CD4-positive, alpha-beta memory T cell (primary cell): Measurements from ENCODE around the gene GRIPAP1. TPM values are rescaled to one million over a fixed set of nuclear protein-coding genes. Genes with fewer than 3 reads are reported as not detected.

Experiments used
- CTCF ChIA-PET: fragments of 350-600 bp; sonication (Branson Sonifier 250); formaldehyde crosslinking; loops from one replicate; lab custom pipeline; 2021; ENCODE audit warnings: inconsistent platforms; ENCODE audit not compliant: partially characterized antibody; lab: Charles Lee
- POLR2A ChIA-PET: fragments of 350-600 bp; sonication (Branson Sonifier 250); formaldehyde crosslinking; loops from one replicate; lab custom pipeline; 2021; ENCODE audit not compliant: partially characterized antibody; lab: Charles Lee
- DNase-seq, 5 donors: peaks; one replicate each; pipeline versions ENCODE4 v3.0.0 to v3.0.0-alpha.2; 2020 to 2022; ENCODE audit warnings: mixed read lengths in 1 of 5
- H3K27ac ChIP-seq: one replicate; pipeline ENCODE4 v1.7.0; 2013; ENCODE audit warnings: low read depth, low read length
- H3K27me3 ChIP-seq: 2 replicates; pipeline ENCODE4 v1.7.0; 2013; ENCODE audit warnings: mild to moderate bottlenecking, low read length, moderate library complexity; ENCODE audit not compliant: insufficient read depth
- H3K36me3 ChIP-seq: 2 replicates; pipeline ENCODE4 v1.7.0; 2013; ENCODE audit warnings: mild to moderate bottlenecking, low read length, moderate library complexity; ENCODE audit not compliant: insufficient read depth
- H3K4me1 ChIP-seq: 2 replicates; pipeline ENCODE4 v1.7.0; 2013; ENCODE audit warnings: mild to moderate bottlenecking, low read length, moderate library complexity; ENCODE audit not compliant: insufficient read depth
- H3K4me3 ChIP-seq, 2 donors: one replicate each; pipeline ENCODE4 v1.7.0; 2013; ENCODE audit warnings: low read length in 2 of 2, mild to moderate bottlenecking in 1 of 2
- H3K9me3 ChIP-seq, 2 donors: one replicate each; pipeline ENCODE4 v1.7.0; 2013; ENCODE audit warnings: low read length in 2 of 2, control low read depth in 1 of 2; ENCODE audit not compliant: control insufficient read depth in 1 of 2
- H3K27ac Mint-ChIP-seq, 7 donors: one replicate each; pipeline ENCODE4 v1.8.0; 2020 to 2021; ENCODE audit warnings: mixed read lengths in 7 of 7, mild to moderate bottlenecking in 6 of 7, inconsistent platforms in 3 of 7, moderate library complexity in 3 of 7
- H3K27me3 Mint-ChIP-seq, 2 donors: one replicate each; pipeline ENCODE4 v1.8.0; 2020 to 2021; ENCODE audit warnings: mixed read lengths in 2 of 2
- H3K36me3 Mint-ChIP-seq, 2 donors: one replicate each; pipeline ENCODE4 v1.8.0; 2020 to 2021; ENCODE audit warnings: mixed read lengths in 2 of 2, inconsistent platforms in 1 of 2, mild to moderate bottlenecking in 1 of 2
- H3K4me1 Mint-ChIP-seq, 4 donors: one replicate each; pipeline ENCODE4 v1.8.0; 2020 to 2021; ENCODE audit warnings: mixed read lengths in 4 of 4, mild to moderate bottlenecking in 1 of 4
- H3K4me3 Mint-ChIP-seq, 8 donors: one replicate each; pipeline ENCODE4 v1.8.0; 2020 to 2021; ENCODE audit warnings: mixed read lengths in 8 of 8, mild to moderate bottlenecking in 7 of 8, moderate library complexity in 6 of 8, inconsistent platforms in 3 of 8
- H3K9me3 Mint-ChIP-seq, 8 donors: one replicate each; pipeline ENCODE4 v1.8.0; 2020 to 2021; ENCODE audit warnings: mixed read lengths in 8 of 8, mild to moderate bottlenecking in 5 of 8, inconsistent platforms in 3 of 8, moderate library complexity in 1 of 8
- intact Hi-C: fragments of 100-400 bp; cut with micrococcal nuclease; formaldehyde crosslinking; loops from one replicate; pipeline ENCODE4 v1.15.1; 2023
- polyA plus RNA-seq, 2 donors: library from polyadenylated mRNA; unstranded; fragments of 300-500 nt; fragmentation: Illumina TruSeq; gene quantifications; one replicate each; pipeline ENCODE4 v1.2.3, GENCODE V29; 2021
- total RNA-seq, 2 experiments: library from RNA; stranded (reverse); gene quantifications; one replicate each; pipeline ENCODE4 v1.2.3, GENCODE V29; 2021

Gene GRIPAP1
- total and polyA plus RNA-seq, 4 experiments from 2014 or later, result 4.8 to 111 (median 59.2) TPM

GRCh38 chrX:49019599-49020249, 17.7 kb upstream of the GRIPAP1 start:
- CTCF ChIA-PET, result no interaction called here
- no peak overlapping the region for H3K4me3 Mint-ChIP-seq

GRCh38 chrX:49019050-49019449, 17.0 kb upstream of the GRIPAP1 start:
- Histone ChIP-seq H3K36me3 (no peaks in the 10 kb centered on the region), H3K27me3 (no peaks in the 10 kb centered on the region), H3K9me3 (no peaks in the 10 kb centered on the region), H3K4me3 (no peak overlapping the region), H3K27ac (no peak overlapping the region), H3K4me1 (no peaks in the 10 kb centered on the region)
- ChIA-PET POLR2A (no interaction called here), CTCF (no interaction called here)
- Mint-ChIP-seq H3K27me3 (no peaks in the 10 kb centered on the region), H3K9me3 (peaks cover 0 to 1% (median 0%) of the 10 kb centered on the region in 8 donors), H3K36me3 (no peaks in the 10 kb centered on the region), H3K4me1 (no peaks in the 10 kb centered on the region), H3K27ac (no peak overlapping the region), H3K4me3 (no peak overlapping the region)
- intact Hi-C loops, result no loop called here
- DNase-seq, result no peak

More at GRCh38 chrX:49019599-49020249, 17.7 kb upstream of the GRIPAP1 start:
- no peaks in the 10 kb centered on the region for H3K36me3 ChIP-seq
- Mint-ChIP-seq H3K27me3 (no peaks in the 10 kb centered on the region), H3K9me3 (peaks cover 0 to 1% (median 0%) of the 10 kb centered on the region in 8 donors), H3K4me1 (no peaks in the 10 kb centered on the region), H3K27ac (no peak overlapping the region), H3K36me3 (no peaks in the 10 kb centered on the region)
- intact Hi-C loops, result no loop called here
- POLR2A ChIA-PET, result no interaction called here
- no peak overlapping the region for H3K27ac ChIP-seq
- H3K27me3 ChIP-seq, result no peaks in the 10 kb centered on the region
- no peaks in the 10 kb centered on the region for H3K9me3 ChIP-seq
- no peaks in the 10 kb centered on the region for H3K4me1 ChIP-seq
- H3K4me3 ChIP-seq, result no peak overlapping the region
- no peak for DNase-seq

GRCh38 chrX:49003696-49004095, 1.6 kb upstream of the GRIPAP1 start:
- H3K4me1 ChIP-seq, result peaks cover 20% of the 10 kb centered on the region
- Mint-ChIP-seq H3K27me3 (no peaks in the 10 kb centered on the region), H3K27ac (peak overlapping the region in 5 of 7 donors; percentile 3 to 82 (median 68)), H3K36me3 (peaks cover 8 to 18% of the 10 kb centered on the region in 2 donors), H3K9me3 (no peaks in the 10 kb centered on the region), H3K4me1 (peaks cover 8 to 26% (median 18%) of the 10 kb centered on the region in 4 donors), H3K4me3 (peak overlapping the region in 5 of 8 donors; percentile 5 to 71 (median 49))
- H3K27me3 ChIP-seq, result no peaks in the 10 kb centered on the region
- H3K9me3 ChIP-seq, result no peaks in the 10 kb centered on the region
- ChIA-PET POLR2A (interaction anchor here (3.1 kb wide), 1 partner anchor 39 kb away, joined by 20 read pairs; the partner anchor contains the start of gene TFE3), CTCF (interaction anchor here (0.6 to 1.5 kb wide), 2 partner anchors 95 to 356 kb away, joined by 3 read pairs; no protein-coding TSS in a partner anchor)
- no peak for DNase-seq
- intact Hi-C loops, result loop anchor here (5.0 kb wide), 2 partner anchors 86 to 154 kb away; partner anchors contain the start of gene PIM2
- H3K27ac ChIP-seq, result no peak overlapping the region
- no peak overlapping the region for H3K4me3 ChIP-seq
- H3K36me3 ChIP-seq, result no peaks in the 10 kb centered on the region

GRCh38 chrX:49001521-49002090, 458 bp downstream of the GRIPAP1 start:
- Mint-ChIP-seq H3K27ac (peak overlapping the region; percentile 93 to 99 (median 98)), H3K4me3 (peak overlapping the region; percentile 91 to 99 (median 97)), H3K4me1 (peaks cover 20 to 36% (median 28%) of the 10 kb centered on the region in 4 donors), H3K27me3 (no peaks in the 10 kb centered on the region), H3K36me3 (peaks cover 26 to 32% of the 10 kb centered on the region in 2 donors), H3K9me3 (peaks cover 0 to 2% (median 0%) of the 10 kb centered on the region in 8 donors)
- Histone ChIP-seq H3K27ac (peak overlapping the region; percentile 97), H3K4me3 (peak overlapping the region; percentile 79 to 86), H3K4me1 (peaks cover 27% of the 10 kb centered on the region), H3K36me3 (peaks cover 16% of the 10 kb centered on the region), H3K27me3 (no peaks in the 10 kb centered on the region), H3K9me3 (no peaks in the 10 kb centered on the region)
- intact Hi-C loops, result loop anchor here (1.0 to 5.0 kb wide), 6 partner anchors 42 to 200 kb away; partner anchors contain the start of genes PIM2, PRAF2 and TFE3
- CTCF ChIA-PET, result interaction anchor here (0.8 to 1.8 kb wide), 3 partner anchors 41 to 55 kb away, joined by 3 to 6 read pairs (median 5); partner anchors contain the start of gene TFE3
- POLR2A ChIA-PET, result interaction anchor here (0.7 to 3.1 kb wide), 20 partner anchors 8 to 370 kb away, joined by 3 to 23 read pairs (median 6); partner anchors contain the start of genes KCND1, OTUD5, TFE3 and WDR45
- peak in 4 of 5 donors; percentile 59 to 87 (median 66) for DNase-seq

GRCh38 chrX:49000636-49001035, 1.4 kb downstream of the GRIPAP1 start:
- peaks cover 20 to 36% (median 28%) of the 10 kb centered on the region in 4 donors for H3K4me1 Mint-ChIP-seq
- ChIA-PET CTCF (no interaction called here), POLR2A (no interaction called here)
- H3K36me3 Mint-ChIP-seq, result peaks cover 28 to 33% of the 10 kb centered on the region in 2 donors
- Histone ChIP-seq H3K4me1 (peaks cover 27% of the 10 kb centered on the region), H3K27me3 (no peaks in the 10 kb centered on the region), H3K4me3 (no peak overlapping the region), H3K36me3 (peaks cover 16% of the 10 kb centered on the region), H3K9me3 (no peaks in the 10 kb centered on the region), H3K27ac (peak overlapping the region; percentile 97)
- H3K4me3 Mint-ChIP-seq, result peak overlapping the region in 7 of 8 donors; percentile 40 to 99 (median 94)
- H3K27me3 Mint-ChIP-seq, result no peaks in the 10 kb centered on the region
- H3K27ac Mint-ChIP-seq, result peak overlapping the region in 4 of 7 donors; percentile 36 to 98 (median 95)
- intact Hi-C loops, result loop anchor here (5.0 kb wide), 2 partner anchors 83 to 157 kb away; partner anchors contain the start of gene PIM2
- H3K9me3 Mint-ChIP-seq, result peaks cover 0 to 2% (median 0%) of the 10 kb centered on the region in 8 donors
- no peak for DNase-seq

- Mint-ChIP-seq H3K27ac (peak overlapping the region in 1 of 7 donors; percentile 24), H3K27me3 (no peaks in the 10 kb centered on the region), H3K9me3 (peaks cover 0 to 2% (median 0%) of the 10 kb centered on the region in 8 donors), H3K4me3 (no peak overlapping the region), H3K36me3 (peaks cover 32 to 44% of the 10 kb centered on the region in 2 donors), H3K4me1 (peaks cover 22 to 36% (median 30%) of the 10 kb centered on the region in 4 donors)
- peaks cover 27% of the 10 kb centered on the region for H3K4me1 ChIP-seq
- POLR2A ChIA-PET, result interaction anchor here (1.6 kb wide), 1 partner anchor 41 kb away, joined by 4 read pairs; the partner anchor contains the start of gene OTUD5
- H3K27ac ChIP-seq, result no peak overlapping the region
- peaks cover 22% of the 10 kb centered on the region for H3K36me3 ChIP-seq
- no peaks in the 10 kb centered on the region for H3K27me3 ChIP-seq
- H3K9me3 ChIP-seq, result no peaks in the 10 kb centered on the region
- CTCF ChIA-PET, result no interaction called here
- H3K4me3 ChIP-seq, result no peak overlapping the region
- intact Hi-C loops, result no loop called here
- DNase-seq, result no peak
These were observed 3.0 kb downstream of the GRIPAP1 start for GRCh38 chrX:48999030-48999429.
